AG09319 (cell line): ENCODE measurements around the gene NBR1.

Source experiments
- DNase-seq: peaks from one replicate; pipeline ENCODE4 v3.0.0-alpha.2; 2010; ENCODE audit warnings: low read depth; ENCODE audit errors: extremely low read depth
- TF ChIP-seq, protein P1 (sequence below): IDR thresholded peaks from 2 replicates; pipeline ENCODE4 v1.5.1; 2011; ENCODE audit warnings: low read depth, mild to moderate bottlenecking, inconsistent platforms, low read length, moderate library complexity

The NBR1 gene

DNA sequence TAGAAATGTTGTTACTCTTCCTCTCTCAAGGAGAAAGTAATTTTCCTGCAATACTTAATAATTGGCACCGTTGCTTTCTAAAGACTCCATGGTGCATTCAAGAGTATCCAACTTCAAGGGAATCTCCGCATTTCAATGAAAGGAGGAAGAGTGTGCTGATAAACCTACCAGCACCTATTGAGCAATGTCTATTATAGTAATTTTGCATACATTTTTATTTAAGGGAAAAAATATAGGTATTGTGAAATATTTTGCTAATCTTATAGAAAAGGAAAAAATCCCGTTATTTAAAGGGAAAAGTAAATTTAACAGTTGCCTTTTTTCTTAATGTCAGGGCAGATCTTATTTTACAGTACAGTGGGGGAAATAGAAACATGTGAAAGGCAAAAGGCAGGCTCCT, 39.6 kb downstream of the NBR1 start:
- TF ChIP-seq, protein P1, sequence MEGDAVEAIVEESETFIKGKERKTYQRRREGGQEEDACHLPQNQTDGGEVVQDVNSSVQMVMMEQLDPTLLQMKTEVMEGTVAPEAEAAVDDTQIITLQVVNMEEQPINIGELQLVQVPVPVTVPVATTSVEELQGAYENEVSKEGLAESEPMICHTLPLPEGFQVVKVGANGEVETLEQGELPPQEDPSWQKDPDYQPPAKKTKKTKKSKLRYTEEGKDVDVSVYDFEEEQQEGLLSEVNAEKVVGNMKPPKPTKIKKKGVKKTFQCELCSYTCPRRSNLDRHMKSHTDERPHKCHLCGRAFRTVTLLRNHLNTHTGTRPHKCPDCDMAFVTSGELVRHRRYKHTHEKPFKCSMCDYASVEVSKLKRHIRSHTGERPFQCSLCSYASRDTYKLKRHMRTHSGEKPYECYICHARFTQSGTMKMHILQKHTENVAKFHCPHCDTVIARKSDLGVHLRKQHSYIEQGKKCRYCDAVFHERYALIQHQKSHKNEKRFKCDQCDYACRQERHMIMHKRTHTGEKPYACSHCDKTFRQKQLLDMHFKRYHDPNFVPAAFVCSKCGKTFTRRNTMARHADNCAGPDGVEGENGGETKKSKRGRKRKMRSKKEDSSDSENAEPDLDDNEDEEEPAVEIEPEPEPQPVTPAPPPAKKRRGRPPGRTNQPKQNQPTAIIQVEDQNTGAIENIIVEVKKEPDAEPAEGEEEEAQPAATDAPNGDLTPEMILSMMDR = no peak
- no peak for DNase-seq

DNA sequence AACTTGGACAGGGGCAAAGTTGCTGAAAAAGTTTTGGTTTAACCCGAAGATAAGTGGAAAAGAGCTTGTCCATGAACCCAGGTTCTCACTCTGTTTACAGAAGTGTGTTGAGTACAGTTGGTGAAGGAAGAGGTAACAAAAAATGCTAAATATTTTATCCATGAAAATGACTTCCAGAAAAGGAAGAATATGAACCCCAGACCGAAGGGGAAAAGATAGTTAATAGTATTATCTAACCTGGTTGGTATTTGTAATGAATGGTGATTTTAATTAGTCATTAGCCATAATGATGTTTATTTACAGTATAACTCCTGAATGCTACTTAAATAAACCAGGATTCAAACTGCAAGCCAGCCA, 40.1 kb downstream of the NBR1 start:
- DNase-seq = no peak

DNA sequence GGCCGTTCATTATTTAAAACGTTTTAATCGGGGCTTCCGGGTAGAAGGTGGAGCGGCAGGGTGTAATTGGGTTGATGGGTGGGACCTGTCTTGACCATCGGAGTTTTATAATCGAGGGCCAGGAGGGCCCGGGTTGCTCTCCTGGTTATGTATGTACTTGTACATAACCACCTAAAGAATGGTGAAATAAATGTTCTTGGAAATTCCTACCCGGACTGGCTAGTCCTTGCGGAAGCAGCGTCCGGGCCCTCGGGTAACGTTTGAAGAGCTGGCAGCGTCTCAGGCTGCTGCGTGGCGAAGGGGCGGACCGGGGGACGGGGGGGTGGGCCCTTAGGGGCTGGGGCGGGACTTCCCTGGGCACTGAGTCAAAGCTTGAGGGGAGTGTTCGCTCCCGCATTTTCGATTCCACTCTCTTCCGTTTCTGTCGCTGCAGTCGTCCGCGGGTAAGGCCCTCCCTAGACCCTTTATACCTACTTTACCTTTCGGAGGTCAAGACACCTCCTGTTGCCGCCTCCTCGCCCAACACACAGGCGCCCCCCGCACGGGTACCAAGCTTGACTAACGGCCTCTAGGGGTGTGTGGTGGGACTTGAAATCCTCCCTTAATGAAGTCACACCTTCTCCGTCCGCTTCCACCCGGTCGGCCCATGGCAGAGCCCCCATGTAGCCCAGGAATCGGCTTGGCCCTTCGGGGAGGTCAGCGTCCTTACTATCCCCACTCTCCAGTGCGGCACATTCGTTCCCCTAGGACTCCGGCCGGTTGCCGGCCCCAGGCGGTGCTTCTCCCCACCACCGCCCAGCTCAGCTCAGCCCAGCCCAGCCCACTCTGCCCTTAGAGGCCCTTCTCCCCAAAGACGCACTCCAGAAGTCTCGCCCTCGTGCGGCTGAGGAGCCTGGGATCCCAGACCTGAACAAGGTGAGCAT, 40.7 kb downstream of the NBR1 start, which contains the start of gene TMEM106A:
Gene TMEM106A, plus strand, starts transcription at position 396 of the 923 bp plus-strand sequence. CDS start 1,167 bp downstream, outside the sequence.
- DNase-seq = peak; percentile 69
- TF ChIP-seq, protein P1 = peak; percentile 34

More for the DNA sequence above, 40.1 kb downstream of the NBR1 start:
- TF ChIP-seq, protein P1 = no peak

DNA sequence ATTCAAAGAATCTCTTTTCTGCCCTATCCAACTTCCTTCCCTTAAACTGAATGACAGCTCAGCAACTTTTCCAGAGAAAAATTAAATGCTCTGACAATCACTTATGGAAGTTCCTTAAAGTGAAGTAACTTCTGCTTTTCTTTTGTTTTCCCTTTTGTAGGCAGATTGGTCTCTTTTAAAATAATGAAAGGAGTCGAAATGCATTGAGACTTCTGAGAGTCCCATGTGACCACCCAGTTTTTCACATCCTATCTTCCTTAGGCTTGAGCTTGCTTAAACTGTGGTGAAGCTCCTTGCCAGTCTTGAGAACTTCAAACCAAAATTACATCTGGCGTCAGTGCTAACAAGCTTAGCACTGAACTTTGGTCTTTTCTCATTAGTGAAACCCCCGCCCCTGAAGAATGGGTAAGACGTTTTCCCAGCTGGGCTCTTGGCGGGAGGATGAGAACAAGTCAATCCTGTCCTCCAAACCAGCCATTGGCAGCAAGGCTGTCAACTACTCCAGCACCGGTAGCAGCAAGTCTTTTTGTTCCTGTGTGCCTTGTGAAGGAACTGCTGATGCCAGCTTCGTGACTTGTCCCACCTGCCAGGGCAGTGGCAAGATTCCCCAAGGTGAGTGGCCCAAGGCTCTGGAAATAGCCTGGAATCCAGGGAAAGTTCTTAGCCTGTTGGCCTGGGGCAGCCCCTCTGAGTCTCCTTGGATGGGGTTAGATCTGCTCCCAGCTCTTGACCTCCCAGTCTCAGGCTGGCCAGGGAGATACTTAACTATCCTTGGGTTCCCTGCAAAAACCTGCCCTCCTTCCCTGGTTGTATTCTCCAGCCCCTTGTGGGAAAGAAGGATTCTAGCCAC, 41.9 kb downstream of the NBR1 start:
- TF ChIP-seq, protein P1 = no peak
- no peak for DNase-seq

DNA sequence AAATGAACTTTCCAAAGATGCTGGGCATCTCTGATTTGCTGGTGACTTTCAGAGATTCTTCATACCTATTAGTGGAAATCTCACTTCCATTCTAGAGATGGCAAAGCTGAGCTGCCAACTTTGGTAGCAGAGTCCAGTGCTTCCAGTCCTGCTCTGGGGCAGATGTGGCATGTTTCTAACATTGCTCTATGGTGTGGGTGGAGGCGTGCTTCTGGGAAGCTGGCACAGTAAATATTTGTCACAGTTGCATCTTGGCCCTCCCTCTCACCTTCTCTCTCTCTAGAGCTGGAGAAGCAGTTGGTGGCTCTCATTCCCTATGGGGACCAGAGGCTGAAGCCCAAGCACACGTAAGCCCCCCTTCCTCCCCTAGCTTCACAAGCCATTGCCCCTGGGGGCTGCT, 42.5 kb downstream of the NBR1 start:
- TF ChIP-seq, protein P1 = no peak
- DNase-seq = no peak

DNA sequence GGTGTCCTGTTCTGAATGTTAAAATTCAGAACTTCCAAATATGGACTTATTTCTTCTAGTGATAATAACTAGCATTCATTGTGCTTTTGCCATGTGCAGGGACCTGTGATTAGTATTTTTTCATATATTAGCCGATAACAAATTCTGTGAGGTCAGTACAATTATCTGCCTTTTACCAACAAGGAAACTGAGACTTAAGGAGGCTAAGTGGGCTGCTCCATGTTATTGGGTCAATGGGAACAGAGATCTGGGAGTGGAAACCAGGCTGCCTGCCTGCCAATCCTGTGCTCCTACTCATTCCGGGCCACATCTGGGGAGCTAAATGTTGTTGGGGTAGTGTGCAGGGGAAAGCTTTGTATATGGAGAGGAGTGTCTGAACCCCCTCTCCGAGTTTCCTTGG, 44.3 kb downstream of the NBR1 start:
- DNase-seq = no peak
- TF ChIP-seq, protein P1 = no peak

DNA sequence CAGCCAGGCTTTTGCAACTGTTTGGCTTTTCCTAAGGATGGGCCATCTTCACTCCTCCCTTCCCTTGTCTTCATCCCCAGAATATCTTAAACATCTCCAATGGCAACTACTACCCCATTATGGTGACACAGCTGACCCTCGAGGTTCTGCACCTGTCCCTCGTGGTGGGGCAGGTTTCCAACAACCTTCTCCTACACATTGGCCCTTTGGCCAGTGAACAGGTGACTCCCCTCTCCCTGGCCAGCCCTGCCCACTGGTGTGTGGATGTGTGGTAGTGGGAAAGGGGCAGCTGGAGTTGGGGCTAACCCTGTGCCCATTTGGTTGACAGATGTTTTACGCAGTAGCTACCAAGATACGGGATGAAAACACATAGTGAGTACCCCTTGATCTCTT, 45.4 kb downstream of the NBR1 start:
- TF ChIP-seq, protein P1 = no peak
- DNase-seq = no peak
